ENCODE results near the gene NPAS4. TPM values are rescaled to one million over a fixed set of nuclear protein-coding genes. Genes with fewer than 3 reads are reported as not detected.
"Not testable (repeated sequence)": the region's sequence is repeated elsewhere in the genome, so short reads cannot be mapped to it uniquely, and the experiment has no call there.

The NPAS4 gene
- polyA plus RNA-seq, 3 donors: 0.10 to 0.35 (median 0.13) TPM

DNA sequence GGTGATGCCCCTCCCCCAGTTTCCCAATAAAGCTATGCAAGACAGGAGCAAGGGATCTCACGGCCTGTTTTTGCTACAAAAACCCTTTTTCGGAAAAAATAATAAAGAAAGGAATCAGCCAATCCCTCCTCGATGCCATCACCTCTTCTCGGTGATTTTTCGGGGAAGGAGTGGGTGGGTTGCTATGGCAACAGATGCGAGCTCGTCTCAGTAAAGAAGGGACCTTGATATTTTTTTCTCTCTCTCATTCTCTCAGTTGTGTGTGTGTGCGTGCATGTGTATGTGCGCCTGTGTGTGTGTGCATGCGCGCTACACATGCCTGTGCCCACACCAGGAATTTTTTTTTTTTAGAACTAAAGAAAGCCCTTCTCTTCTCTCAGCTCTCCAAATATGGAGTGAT is 3.8 kb upstream of the NPAS4 start:
- no peak for DNase-seq

DNA sequence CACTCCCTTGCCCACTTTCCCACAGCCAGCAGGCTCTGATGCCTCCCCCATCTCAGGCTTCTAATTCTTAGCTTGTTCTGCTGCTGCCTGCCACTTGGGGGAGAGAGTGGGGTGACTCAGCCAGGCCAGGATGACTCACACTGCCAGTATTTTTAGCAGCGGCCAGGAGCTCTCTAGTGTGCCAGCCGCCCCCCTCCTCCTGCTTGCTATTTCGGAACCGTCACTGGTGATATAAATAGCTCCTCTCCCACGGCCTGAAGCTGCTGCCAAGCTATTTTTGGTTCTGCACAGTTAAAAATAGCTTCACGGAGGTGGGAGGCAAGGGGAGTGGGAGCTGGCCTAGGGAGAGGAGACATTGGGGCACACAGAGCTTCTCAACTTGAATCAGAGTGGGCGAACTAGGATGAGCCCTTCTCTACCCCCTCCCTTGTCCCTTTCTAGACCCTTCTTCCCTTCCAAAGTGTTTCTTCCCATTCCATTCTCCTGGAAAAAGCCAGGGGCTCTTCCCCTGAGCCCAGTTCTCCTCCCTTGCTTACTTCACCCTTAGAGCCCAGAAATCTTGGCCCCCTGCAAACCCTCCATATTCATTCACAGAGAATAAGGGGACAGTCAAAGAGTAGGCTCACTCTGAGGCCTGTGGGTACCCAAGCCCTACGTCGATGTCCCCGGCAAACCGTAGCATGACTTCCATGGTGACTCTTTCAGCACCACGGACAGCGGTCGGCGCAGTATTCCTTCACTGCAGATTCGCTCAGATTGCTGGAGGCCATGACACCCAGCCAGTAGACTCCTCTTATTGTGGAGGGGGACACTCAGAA is 2.5 kb upstream of the NPAS4 start:
- peak; percentile 80 for DNase-seq

DNA sequence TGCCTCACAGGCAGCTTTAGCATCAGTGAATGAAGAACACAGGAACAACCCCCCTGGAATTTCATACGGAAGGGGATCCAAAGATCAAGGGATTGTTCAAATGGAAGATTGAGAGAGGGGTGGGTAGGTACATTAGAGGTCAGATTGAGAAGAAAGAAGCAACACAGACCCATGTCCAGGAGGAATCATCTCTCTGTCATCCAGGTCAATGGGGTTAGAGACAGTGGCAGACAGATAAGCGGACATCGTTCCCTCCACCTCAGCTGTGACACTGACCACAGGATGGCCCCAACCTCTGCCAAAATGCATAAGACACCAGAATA is 1.9 kb upstream of the NPAS4 start:
- DNase-seq: no peak

DNA sequence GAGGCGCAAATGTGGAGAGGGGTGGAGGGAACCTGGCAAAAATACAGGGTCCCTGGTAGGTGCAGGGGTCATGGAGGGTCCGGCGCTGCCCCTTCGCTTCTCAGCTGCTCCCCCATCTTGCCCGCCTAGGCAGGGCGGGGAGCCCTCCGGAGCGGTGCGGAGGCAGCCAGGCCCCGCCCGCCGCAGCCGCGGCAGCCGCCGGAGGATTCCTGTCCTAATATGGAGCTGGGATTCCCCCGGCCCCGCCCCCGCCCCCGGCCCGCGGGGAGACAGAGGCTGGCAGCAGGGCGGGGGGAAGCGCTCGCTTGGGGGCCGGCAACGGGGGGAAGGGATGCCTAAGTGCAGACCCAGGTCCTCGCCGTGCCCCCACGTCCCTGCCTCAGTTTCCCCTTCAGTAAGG is 1.0 kb upstream of the NPAS4 start:
- DNase-seq: no peak

DNA sequence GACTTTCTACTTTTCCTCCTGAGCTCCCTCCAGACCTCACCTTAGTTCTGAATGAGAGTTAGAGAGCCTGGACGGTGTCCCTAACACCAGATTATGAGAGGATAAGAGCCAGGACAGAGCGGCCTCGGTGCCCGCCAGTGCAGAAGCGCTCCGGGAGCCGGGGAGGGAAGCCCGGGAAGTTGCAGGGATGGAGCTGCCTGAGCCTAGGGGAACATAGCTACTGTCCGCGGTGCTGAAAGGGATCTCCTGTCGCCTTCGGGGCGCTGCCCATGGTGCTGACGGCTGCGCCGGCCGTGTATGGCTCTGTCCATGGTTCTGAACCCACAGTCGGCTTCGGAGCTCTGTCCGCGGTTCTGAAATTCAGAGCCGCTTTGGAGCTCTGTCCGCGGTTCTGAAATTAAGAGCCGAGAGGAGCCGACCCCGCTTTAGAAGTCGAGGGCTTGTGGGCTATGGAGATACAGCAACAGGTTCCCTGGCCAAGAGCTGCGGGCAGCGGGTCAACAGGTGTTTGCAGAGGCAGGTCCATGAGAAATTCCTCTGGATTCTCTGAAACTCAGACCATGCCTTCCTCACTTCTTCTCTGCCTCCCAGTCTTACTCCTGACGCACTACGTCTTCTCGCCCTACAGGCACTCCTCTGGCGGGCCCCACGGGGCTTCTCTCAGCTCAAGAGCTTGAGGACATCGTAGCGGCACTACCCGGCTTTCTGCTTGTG is 814 bp downstream of the NPAS4 start:
- peak; percentile 92 for DNase-seq

DNA sequence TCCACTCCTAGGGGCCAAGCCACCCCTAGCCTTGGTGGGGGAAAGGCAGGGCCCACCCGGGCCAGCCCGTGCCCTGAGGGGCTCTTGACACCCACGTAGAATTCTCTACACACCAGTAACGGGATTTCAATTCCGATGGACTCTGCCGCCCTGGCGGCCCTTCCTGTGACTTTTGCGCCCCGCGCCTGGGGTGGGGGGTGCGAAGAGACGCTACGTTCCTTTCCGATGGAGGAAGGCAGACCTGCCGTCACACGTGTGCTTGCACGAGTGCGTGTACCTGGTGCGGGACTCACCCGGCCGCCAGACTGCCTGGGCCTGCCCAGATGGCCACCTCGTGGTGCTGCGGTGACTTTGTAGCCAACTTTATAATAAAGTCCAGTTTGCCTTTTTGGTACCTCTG is 5.5 kb downstream of the NPAS4 start:
- DNase-seq: no peak

DNA sequence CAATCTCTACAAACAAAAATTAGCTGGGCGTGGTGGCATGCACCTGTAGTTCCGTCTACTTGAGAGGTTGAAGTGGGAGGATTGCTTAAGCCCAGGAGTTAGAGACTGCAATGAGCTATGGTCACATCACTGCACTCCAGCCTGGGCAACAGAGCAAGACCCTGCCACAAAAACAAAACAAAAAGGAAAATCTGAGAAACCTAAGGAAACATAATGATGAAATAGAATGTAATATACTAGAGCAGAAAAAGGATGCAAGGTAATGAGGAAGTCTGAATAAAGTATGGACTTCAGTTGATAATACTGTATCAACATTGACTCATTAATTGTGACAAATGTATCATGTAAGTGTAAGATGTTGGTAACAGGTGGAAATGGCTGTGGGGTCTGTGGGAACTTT is 8.1 kb downstream of the NPAS4 start:
- DNase-seq: no peak

DNA sequence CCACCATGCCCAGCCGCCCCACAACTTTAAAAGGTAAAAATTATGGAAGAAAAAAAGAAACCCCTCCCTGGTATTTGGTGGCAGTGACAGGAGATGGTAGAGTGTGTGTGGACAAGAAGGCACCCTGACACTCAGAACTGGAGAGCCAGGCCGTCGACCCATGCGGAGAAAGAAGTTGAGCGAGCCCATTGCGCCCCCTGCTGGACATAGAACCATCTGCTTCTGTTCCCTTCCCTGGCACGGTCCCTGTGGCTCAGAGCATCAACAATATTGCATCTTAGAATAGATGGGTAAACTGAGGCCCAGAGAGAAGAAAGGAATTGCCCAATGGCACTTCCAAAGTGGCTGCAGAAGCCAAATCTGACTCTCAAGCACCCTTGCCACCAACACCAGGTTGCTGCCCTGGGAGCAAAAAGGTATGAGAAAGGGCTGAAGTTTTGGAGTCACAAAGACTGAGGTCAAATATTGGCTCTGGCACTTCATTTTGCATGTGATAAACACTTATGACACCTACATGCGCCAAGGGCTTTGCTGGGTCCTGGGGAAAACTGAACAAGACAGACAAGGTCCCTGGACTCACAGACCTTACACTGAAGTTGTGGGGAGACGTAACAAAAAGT is 9.3 kb downstream of the NPAS4 start:
- DNase-seq: peak; percentile 45

DNA sequence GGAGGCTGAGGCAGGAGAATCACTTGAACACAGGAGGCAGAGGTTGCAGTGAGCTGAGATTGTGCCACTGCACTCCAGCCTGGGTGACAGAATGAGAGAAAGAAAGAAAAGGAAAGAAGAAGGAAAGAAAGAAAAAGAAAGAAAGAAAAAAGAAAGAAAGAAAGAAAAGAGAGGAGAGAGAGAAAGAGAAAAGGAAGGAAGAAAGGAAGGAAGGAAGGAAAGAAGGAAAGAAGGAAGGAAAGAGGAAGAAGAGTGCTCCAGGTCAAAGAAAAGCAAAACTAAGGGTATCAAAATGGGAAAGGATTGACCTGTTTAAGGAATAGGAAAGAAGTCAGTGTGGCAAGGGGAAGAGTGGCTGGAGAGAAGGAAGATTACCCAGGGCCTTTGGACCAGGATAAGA is 10.5 kb downstream of the NPAS4 start:
- DNase-seq: not testable (repeated sequence)

DNA sequence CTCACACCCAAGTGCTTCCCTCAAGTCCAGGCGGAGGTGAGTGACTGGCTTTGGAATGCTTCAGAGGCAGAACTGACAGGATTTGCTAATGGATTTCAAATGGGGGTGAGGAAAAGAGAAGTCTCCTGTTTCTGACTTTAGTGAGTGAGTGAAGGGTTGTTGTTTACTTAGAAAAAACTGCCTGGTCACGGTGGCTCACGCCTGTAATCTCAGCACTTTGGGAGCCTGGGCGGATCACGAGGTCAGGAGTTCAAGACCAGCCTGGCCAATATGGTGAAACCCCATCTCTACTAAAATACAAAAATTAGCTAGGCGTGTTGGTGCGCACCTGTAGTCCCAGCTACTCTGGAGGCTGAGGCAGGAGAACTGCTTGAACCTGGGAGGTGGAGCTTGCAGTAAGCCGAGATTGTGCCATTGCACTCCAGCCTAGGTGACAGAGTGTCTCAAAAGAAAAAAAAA is 11.1 kb downstream of the NPAS4 start:
- not testable (repeated sequence) for DNase-seq

DNA sequence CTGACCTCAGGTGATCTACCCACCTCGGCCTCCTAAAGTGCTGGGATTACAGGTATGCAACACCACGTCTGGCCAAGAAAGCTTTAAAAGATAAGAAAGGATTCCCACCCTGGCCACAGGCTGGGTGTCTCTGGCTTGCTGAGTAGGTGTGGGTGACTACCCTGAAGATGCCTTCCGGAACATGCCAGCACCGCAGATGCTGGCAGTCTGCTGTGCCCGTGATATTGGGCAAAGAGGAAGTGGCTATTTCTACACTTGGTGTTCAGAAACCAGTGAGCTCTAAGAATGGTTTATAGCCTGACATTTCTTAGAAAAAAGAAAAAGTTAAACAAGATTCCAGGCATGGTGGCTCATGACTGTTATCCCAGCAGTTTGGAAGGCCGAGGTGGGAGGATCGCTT is 11.8 kb downstream of the NPAS4 start:
- DNase-seq: no peak

DNA sequence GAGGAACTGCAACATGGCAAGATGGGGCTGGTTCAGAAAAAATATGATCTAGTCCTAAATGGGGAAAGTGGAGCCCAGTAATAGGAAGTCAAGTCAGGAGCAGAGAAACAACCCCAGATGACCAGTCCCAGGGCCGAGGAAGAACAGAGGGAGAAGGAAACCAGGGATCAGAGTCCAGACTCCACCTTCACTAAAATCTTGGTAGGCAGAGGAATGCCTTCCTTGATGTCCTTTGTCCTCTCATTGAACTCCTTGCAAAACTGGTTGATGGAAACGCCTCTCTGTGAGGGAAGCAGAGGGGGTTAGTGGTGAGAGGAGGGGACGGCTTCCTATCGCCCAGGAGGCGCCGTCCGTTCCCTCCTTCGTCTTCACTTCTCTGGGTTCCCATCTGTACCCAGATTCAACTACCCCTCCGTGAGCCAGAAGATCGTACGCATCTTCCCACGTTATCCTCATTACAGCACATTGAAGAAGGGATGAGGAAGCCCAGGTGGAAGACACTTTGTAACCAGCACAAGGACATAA is 17.2 kb downstream of the NPAS4 start:
- DNase-seq: no peak

DNA sequence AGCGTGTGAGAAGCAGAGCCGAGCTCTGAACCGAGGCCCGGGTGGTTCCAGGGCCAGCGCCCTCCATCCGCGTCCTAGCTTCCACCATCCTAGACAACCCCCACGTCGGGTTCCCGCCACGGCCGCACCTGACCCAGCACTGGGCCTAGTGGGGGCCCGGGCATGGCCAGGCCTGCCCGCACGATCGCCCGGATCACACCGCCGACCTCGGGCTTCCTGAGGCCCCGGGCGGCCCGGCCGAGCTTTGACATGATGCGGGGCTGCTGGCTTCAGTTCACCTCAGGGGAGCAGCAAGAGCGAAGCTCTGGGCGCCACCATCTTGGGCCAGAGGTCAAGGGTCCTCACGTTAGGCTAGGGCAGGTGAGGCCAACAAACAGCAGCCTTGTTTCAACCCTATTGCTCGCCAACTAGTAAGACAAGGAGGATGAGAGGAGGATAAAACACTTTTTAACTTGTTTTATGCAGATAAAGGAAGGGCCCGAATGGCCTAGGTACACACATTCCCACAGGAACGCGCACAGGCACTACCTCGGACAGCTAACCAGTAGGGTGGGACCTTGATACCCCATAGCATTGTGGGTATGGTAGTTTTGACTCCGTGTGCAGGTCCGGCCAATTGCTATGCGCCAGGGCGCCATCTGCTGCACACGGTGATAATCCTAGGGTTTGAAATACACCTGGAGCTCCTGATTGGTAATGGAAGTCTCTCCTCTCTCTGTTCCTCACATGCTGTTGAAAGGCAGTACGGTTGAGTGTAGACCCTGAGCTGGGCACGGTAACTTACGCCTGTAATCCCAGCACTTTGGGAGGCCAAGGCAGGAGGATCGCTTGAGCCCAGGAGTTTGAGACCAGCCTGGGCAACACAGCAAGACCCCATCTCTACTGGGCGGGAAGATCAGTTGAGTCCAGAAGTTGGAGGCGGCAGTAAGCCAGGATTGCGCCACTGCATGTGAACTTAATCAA is 17.9 kb downstream of the NPAS4 start, which contains the start of gene MRPL11:
MRPL11 (minus strand) TSS at position 345 of the 963 bp plus-strand sequence; CDS start at position 251, 94 bp downstream.
- DNase-seq: peak; percentile 96

DNA sequence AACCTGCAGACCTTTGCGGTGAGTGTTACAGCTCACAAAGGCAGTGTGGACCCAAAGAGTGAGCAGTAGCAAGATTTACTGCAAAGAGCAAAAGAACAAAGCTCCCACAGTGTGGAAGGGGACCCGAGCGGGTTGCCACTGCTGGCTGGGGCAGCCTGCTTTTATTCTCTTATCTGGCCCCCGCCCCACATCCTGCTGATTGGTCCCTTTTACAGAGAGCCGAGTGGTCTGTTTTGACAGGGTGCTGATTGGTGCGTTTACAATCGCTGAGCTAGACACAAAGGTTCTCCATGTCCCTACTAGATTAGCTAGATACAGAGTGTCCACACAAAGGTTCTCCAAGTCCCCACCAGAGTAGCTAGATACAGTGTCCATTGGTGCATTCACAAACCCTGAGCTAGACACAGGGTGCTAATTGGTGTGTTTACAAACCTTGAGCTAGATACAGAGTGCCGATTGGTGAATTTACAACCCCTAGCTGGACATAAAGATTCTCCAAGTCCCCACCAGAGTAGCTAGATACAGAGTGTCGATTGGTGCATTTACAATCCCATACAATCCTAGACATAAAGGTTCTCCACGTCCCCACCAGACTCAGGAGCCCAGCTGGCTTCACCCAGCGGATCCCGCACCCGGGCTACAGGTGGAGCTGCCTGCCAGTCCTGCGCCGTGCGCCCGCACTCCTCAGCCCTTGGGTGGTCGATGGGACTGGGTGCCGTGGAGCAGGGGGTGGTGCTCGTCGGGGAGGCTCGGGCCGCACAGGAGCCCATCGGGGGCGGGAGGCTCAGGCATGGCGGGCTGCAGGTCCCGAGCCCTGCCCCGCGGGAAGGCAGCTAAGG is 19.5 kb downstream of the NPAS4 start:
- not testable (repeated sequence) for DNase-seq

DNA sequence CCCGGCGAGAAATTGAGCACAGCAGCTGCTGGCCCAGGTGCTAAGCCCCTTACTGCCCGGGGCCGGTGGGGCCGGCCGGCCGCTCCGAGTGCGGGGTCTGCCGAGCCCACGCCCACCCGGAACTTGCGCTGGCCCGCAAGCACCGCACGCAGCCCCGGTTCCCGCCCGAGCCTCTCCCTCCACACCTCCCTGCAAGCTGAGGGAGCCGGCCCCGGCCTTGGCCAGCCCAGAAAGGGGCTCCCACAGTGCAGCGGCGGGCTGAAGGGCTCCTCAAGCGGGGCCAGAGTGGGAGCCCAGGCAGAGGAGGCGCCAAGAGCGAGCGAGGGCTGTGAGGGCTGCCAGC is 20.1 kb downstream of the NPAS4 start:
- DNase-seq: not testable (repeated sequence)

DNA sequence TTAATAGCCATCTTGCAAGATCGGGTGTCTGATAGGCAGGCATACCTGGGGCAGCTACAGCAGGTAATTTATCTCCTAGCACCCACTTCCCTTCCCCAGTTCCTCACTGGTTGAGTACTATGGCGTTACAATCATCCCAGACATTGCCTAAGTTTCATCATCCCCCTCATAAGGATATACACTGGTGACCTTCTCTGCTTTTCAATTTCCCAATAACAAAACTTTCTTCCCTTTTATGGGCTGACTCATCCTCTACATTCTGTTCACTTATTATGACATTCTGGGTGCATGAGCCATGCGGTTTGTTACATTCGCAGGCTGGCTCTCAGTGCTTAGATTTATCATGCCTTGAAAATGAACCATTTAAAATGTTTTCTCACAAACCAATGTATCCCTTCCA is 22.8 kb downstream of the NPAS4 start:
- DNase-seq: no peak

DNA sequence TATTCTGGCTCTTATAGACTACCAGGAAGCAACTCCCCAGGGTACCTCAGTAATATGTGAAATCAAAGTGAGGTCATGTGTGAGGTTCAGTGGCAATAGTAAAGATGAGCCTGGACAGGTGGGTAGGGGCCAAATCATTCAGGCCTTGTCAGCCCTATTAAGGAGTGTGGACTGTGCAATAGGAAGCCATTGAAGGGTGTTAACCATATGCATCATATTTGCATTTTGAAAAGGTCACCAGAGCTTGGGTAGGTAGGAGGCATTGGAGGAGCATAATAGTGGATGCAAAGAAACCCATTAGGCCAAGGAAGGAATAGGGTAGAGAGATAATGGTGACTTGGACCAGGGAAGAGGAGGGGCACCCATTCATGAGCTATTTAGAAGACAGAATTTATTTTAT is 26.2 kb downstream of the NPAS4 start:
- no peak for DNase-seq

DNA sequence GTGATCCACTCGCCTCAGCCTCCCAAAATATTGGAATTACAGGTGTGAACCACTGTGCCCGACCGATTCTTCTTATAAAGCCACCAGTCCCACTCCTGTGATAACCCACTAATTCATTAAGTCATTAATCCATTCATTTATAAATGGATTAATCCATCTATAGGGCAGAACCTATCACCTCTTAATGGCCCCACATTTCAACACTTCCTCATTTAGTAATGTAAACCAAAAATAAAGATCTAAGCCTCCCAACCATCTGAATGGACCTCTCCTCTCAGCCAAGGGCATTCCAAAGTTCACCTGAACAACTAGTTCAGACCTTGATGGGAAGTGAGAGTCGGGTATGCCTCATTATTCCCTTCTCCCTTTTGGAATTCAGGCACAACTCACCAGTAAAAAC is 27.7 kb downstream of the NPAS4 start:
- no peak for DNase-seq

DNA sequence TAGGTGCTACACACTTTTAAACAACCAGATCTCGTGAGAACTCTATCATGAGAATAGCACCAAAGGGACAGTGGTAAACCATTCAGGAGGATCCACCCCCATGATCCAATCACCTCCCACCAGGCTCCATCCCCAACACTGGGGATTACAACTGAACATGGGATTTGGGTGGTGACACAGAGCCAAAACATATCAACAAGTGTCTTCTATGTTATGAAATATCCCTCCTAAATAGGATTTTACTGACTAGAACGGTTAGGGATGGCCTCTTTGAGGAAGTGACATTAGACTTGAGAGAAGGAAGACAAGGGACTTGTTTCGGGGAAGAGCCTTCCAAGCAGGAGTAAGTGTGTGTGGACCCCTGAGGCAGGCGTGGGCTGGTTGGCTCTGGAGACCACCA is 29.7 kb downstream of the NPAS4 start:
- no peak for DNase-seq

DNA sequence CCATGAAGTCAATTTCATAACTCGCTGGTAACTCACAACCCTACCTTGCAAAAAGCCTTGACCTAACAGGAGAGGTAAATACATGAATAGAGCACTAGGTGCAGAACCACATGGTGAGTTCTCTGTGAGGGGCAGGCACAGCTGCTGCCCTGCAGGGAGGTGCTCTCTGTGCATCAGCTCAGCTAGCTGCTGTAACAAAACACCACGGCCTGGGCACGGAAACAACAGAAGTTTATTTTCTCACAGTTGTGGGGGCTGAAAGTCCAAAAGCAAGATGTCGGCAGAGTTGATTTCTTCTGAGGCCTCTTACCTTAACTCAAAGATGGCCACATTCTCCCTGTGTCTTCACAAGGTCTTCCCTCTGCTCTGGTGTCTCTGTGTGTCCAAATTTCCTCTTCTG is 30.8 kb downstream of the NPAS4 start:
- DNase-seq: no peak

DNA sequence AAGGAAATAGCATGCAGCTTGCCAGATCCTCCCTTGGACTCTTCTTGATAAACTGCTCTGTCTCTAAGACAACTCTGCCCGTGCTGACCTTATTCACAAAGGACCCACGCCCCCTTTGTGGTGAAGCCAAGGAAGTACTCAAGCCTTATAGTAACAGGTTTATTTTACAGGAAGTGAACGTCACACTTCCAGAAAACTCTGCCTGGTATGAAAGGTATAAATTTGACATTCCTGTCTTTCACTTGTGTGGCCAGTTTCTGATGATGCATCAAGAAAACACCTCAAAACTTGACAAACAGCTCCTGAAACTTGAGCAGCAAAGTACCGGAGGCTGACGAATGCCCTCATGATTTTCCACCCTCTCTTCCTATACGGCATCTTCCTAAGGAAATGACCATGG is 33.4 kb downstream of the NPAS4 start:
- DNase-seq: no peak

Measured in renal pelvis (tissue), 4 donors.